GM15510 (cell line): ENCODE data around the gene TPP2.

Experiments
- POLR2A ChIP-seq: IDR thresholded peaks from 3 replicates; pipeline ENCODE4 v1.6.1; 2011; ENCODE audit warnings: borderline replicate concordance; ENCODE audit not compliant: insufficient read length; ENCODE audit errors: extremely low read depth

The TPP2 gene

DNA sequence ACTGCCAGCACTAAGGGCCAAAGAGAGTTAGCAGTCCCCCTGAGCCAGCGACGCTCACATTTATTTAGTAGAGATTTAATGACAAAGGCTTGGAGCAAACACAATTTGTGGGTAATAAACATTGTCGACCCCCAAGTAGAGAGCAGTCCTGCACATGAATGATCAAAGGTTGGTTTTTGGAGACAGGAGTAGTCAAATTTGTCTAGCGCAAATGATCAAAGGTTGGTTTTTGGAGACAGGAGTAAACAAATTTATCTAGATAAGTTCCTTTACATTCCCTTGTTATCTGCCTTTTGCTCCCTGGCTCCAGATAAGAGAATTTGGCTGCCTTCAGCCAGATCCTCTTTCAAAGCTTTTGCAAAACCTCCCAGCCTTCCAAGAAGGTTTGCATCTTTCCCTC is 71.1 kb downstream of the TPP2 start:
- TF ChIP-seq POLR2A: no peak

GRCh38 chr13:102670130-102670529 is 73.3 kb downstream of the TPP2 start:
- TF ChIP-seq POLR2A: no peak

DNA sequence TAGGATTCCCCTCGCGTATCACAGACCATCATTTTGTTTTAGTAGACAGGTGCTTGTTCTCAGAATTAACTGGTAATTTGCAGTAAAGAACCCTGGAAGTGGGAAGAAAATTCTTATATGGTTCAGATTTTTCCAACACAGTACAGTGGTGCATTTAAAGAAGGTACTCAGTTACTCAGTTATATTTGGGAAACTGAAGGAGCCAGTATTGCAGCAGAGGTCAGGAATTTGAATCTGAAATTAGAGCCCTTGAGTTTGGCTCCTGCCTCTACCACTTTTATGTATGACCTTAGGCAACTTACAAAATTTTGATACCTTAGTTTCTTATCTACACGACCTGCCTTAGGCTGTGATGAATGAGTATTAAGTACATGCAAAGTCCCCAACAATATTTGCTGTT is 78.3 kb downstream of the TPP2 start:
- TF ChIP-seq POLR2A: no peak

GRCh38 chr13:102677122-102677521 is 80.3 kb downstream of the TPP2 start:
- TF ChIP-seq POLR2A: no peak

DNA sequence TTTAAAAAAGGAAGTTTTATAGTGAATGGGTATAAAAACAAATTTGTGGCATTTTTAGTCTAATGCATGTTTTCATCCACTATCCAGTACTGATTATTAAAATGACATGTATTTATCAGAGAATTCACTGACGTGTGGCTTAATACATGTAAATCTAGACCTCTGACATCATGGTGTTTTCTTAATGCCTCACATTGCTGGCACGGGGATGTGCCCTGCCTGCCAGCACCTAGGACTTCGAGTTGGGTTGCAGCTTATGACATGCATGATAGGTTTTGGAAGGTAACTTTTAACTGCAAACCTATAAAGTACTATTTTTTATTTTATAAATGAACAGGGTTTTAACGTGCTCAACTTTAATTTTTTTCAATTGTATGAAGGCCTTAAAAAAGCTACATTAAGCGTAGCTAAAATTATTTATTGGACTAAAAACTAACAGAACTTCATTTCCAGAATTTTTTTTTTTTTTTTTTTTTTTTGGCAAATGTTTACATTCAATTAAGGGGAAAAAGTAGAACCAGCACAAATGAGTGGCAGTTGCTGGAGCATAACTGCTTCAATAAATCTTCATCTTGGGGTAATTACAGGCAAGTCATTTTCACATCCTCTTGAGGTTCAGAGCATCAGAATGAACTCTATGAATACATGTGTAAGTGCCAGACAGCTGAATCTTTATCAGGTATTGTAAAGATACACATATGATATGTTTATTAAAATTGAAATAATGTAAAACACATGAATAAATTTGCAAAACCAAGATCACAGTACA is 81.7 kb downstream of the TPP2 start:
- no peak for TF ChIP-seq POLR2A

DNA sequence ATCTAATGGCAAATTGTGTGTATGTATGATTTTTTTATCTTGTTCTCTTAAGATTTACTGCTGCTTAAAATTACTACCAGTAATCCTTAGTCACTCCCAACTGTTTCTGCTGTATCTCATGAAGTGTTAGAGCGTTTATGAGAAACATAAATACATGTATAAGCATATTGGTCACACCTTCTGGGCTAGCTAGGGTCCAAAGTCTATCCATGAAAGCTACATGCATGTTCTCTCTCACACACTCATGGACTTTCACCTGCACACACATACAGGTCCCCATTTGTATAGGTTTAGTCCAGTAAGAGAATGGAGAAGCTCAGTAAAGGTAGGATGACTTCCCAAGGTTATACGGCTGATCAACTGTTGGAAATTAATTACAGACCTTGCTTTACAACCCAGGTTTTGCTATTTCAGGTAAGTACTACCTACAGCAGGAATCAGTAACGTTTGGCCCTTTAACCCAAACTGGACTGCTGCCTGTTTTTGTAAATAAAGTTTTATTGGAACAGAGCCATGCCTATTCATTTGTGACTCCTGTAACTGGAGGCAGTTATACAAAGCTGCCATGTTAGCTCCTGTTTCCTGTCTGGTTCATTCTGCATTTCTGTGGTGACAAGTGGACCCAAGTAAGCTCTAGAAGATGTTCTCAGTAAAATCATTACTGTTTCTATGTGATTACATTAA is 82.8 kb downstream of the TPP2 start:
- no peak for TF ChIP-seq POLR2A

GRCh38 chr13:102680133-102680717 is 83.4 kb downstream of the TPP2 start:
- no peak for TF ChIP-seq POLR2A

GRCh38 chr13:102680842-102681740 is 84.3 kb downstream of the TPP2 start:
- TF ChIP-seq POLR2A: no peak

- no peak for TF ChIP-seq POLR2A
Measured at GRCh38 chr13:102682211-102682610, 85.4 kb downstream of the TPP2 start.

- no peak for TF ChIP-seq POLR2A
Measured at GRCh38 chr13:102682727-102683126, 85.9 kb downstream of the TPP2 start.

DNA sequence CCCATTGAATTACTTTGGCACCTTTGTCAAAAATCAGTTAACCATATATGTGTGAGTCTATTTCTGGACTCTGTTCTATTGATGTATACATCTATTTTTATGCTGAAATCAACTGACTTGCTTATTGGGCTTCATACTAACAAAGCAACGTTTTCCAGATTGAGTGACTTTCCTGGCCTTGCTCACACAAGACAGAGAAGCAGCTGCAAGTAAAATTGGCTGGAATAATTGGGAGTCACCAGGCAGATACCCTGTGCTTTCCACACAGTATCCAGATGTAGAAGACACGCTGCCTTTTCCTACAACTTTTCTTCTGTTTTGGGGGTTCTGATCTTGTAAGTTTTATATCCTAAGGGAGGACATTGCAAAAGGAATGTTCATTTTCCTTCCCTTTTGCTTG is 86.9 kb downstream of the TPP2 start:
- TF ChIP-seq POLR2A: no peak

DNA sequence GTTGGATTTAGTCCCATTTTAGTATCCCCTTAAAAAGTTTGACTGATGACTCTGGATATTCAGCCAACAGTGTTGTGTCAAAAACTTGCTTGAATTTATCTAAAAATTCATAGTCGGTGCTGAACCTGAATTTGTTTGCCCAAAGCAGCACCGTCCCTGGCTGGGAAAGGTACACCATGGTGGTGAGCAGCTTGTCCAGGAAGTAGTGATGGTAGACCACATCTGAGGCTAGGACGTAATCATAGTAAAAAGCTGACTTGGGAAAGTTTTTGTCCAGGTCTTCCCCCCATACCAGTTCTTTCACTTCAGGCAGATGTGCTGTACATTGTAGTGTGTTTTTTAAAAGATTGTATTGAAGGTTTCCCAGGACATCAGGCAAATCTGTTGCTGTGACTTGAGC is 89.2 kb downstream of the TPP2 start:
- no peak for TF ChIP-seq POLR2A

GRCh38 chr13:102687520-102687919 is 90.7 kb downstream of the TPP2 start:
- no peak for TF ChIP-seq POLR2A

DNA sequence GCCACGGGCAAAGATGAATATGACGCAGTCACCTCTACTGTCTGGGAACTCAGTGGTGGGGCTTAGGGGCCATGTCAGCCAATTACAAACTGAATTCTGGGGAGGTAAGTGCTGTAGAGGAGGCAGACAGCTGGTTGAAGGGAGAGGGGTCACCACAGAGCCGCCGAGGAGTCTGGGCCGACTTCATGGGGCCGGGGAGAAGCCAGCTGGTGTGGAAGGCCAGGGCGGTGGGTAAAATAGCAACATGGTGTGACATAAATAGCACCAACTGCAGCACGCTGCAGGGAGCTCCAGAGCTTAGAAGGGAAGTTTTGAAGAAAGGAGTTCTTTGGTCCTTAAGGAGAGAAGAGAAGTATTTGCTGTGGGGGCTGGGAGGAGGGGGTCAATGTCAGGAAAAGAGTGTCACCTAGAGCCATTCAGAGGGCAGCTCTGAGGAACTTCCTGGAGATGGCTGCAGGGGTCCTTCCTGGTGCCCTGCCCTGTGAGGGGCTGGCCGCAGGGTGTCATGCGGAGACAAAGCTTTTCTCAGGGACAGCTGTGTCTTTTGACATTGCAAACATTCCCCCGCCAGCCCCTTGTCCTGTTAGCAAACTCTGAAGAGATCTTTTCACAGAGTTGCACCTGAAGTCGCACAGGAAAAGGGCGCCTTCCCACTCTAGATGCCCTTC is 91.7 kb downstream of the TPP2 start:
- no peak for TF ChIP-seq POLR2A
